Ovary (tissue), 9 donors: ENCODE measurements around the gene KNOP1. TPM values are rescaled to one million over a fixed set of nuclear protein-coding genes. Genes with fewer than 3 reads are reported as not detected.

Experiments used
- DNase-seq, 5 donors: peaks; one replicate each; pipeline ENCODE4 v3.0.0-alpha.2; 2019 to 2020
- H3K27ac ChIP-seq, 2 donors: fragments of 200-600 bp; one replicate each; pipeline versions ENCODE4 v1.5.1 to v1.8.0; 2019 to 2022
- H3K27me3 ChIP-seq: fragments of 200-600 bp; one replicate; pipeline ENCODE4 v1.8.0; 2022
- H3K36me3 ChIP-seq: fragments of 200-600 bp; sonication (generic); one replicate; pipeline ENCODE4 v1.5.1; 2019
- H3K4me1 ChIP-seq: one replicate; pipeline ENCODE4 v1.8.1; 2013; ENCODE audit warnings: mild to moderate bottlenecking, moderate library complexity; ENCODE audit not compliant: insufficient read depth
- H3K4me3 ChIP-seq: fragments of 200-600 bp; sonication (generic); one replicate; pipeline ENCODE4 v1.5.1; 2017
- H3K9me3 ChIP-seq, 2 donors: fragments of 200-600 bp in 1 of 2; sonication (generic) in 1 of 2; one replicate each; pipeline versions ENCODE4 v1.5.1 to v1.8.1; 2013 to 2019; ENCODE audit warnings: mild to moderate bottlenecking in 1 of 2, moderate library complexity in 1 of 2
- EP300 ChIP-seq: sonication (generic); formaldehyde crosslinking; IDR thresholded peaks from one replicate; pipeline ENCODE4 v1.6.1; 2017; ENCODE audit warnings: antibody characterized with exemption
- POLR2A ChIP-seq: fragments of 450-650 bp; IDR thresholded peaks from one replicate; pipeline ENCODE4 v1.6.1; 2017; ENCODE audit warnings: antibody characterized with exemption, mild to moderate bottlenecking, moderate library complexity
- WGBS, 3 donors: extraction: QIAGEN DNeasy Blood & Tissue Kit in 1 of 3; methylation state at CpG; one replicate each; pipeline versions ENCODE4 v1.1.5 to v1.1.7; 2013 to 2017; 5-methylcytosine and 5-hydroxymethylcytosine counted together
- intact Hi-C, 4 donors: fragments of 100-400 bp; cut with DNase I; formaldehyde crosslinking; loops; one replicate each; pipeline versions ENCODE4 v1.11.0 to v1.15.1; 2022 to 2023
- polyA plus RNA-seq, 2 donors: library from polyadenylated mRNA; stranded (reverse); fragments of 200-250 nt in 1 of 2; fragments of 350-450 nt in 1 of 2; fragmentation: Illumina TruSeq in 1 of 2; extraction: RNeasy Lipid Tissue Mini Kit (QIAGEN cat#74804) in 1 of 2; gene quantifications; one replicate each; pipeline ENCODE4 v1.2.3, GENCODE V29; 2013 to 2014
- total RNA-seq, 7 donors: library from RNA; depleted of rRNA in 2 of 7; stranded (reverse); fragments of >200 nt in 2 of 7; fragmentation: NEBNext Ultra II Directional in 3 of 7; extraction: Animal tissue kit (Norgen Biotek cat#: 25700) in 3 of 7; gene quantifications; one replicate each; pipeline versions ENCODE4 v1.1.0 to v1.2.4, GENCODE V29; 2016 to 2023
- TF ChIP-seq, protein P1 (sequence below), 3 donors: fragments of 450-650 bp in 2 of 3; fragments of 200-600 bp in 1 of 3; IDR thresholded peaks; one replicate each; pipeline versions ENCODE4 v1.5.1 to v1.8.0; 2016 to 2022; ENCODE audit warnings: antibody characterized with exemption in 3 of 3, mild to moderate bottlenecking in 1 of 3
- donor health status: DM: no; HTN: no; CAD: no; lungs with moderate emphysema.
- donor health status: DM: no; HTN: no; CAD: no.
- donor health status: Bipolar disorder and iron deficiency.
- donor health status: DM: yes; HTN: yes; CAD: no.
- donor health status: DM: no; HTN: no; CAD: no.
- donor health status: DM: yes; HTN: yes; CAD: no.

KNOP1 gene
- total and polyA plus RNA-seq, 9 donors: 6.4 to 29.9 (median 17.0) TPM

DNA sequence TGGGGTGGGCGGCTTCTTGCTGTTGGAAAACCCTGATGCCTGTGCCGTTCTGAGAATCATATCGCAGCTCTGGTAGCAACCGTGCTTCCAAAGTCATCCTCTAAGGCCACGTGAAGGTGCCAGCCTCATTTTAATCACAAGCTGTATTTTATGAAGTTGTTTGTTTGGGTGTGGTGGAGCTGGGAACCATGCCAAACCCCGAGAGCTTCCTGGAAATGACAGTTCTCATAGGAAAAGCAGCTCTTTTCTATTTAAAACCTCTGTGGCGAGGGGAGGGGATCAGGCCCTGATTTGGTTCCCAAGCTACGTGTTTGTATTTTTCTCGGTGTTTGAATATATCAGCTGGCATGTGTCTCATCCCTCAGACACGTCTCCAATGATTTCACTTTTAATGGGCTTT lies 21.7 kb downstream of the KNOP1 start:
- peak overlapping the region; percentile 31 to 60 for H3K27ac ChIP-seq
- H3K4me1 ChIP-seq: peaks cover 38% of the 10 kb centered on the region
- no peak overlapping the region for H3K4me3 ChIP-seq
- TF ChIP-seq EP300: peak; percentile 32
- TF ChIP-seq, protein P1, sequence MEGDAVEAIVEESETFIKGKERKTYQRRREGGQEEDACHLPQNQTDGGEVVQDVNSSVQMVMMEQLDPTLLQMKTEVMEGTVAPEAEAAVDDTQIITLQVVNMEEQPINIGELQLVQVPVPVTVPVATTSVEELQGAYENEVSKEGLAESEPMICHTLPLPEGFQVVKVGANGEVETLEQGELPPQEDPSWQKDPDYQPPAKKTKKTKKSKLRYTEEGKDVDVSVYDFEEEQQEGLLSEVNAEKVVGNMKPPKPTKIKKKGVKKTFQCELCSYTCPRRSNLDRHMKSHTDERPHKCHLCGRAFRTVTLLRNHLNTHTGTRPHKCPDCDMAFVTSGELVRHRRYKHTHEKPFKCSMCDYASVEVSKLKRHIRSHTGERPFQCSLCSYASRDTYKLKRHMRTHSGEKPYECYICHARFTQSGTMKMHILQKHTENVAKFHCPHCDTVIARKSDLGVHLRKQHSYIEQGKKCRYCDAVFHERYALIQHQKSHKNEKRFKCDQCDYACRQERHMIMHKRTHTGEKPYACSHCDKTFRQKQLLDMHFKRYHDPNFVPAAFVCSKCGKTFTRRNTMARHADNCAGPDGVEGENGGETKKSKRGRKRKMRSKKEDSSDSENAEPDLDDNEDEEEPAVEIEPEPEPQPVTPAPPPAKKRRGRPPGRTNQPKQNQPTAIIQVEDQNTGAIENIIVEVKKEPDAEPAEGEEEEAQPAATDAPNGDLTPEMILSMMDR (IDR thresholded peaks at IDR 0.05): no peak
- no peaks in the 10 kb centered on the region for H3K27me3 ChIP-seq
- no peaks in the 10 kb centered on the region for H3K9me3 ChIP-seq
- DNase-seq: peak; percentile 77 to 87 (median 83)
- intact Hi-C loops: no loop called here
- 7 to 13% (median 8%) methylated on average over 10 of the region's 10 CpGs for WGBS, 3 donors
- no peaks in the 10 kb centered on the region for H3K36me3 ChIP-seq

DNA sequence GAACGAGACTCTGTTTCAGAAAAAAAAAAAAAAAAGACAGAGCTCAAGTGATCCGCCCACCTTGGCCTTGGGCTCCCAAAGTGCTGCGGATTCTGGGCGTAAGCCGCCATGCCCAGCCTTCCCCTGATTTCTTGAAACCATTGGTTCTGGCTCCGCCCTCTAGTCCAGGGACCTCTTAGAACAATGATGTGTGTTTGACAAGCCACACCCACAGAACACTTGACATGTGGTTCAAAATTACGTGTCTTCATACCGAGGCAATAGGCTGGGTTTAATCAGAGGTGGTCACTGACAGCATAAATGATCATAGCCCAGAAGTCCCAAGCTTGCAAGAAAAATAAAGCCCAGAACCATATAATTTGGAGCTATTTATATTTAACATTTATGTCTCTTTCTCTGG lies 23.0 kb downstream of the KNOP1 start:
- intact Hi-C loops: no loop called here
- peaks cover 45% of the 10 kb centered on the region for H3K4me1 ChIP-seq
- no peaks in the 10 kb centered on the region for H3K9me3 ChIP-seq
- WGBS, 3 donors: 94 to 95% (median 94%) methylated on average over 8 of the region's 8 CpGs
- no peak for DNase-seq
- H3K27me3 ChIP-seq: no peaks in the 10 kb centered on the region
- H3K36me3 ChIP-seq: no peaks in the 10 kb centered on the region
- no peak overlapping the region for H3K27ac ChIP-seq
- TF ChIP-seq, protein P1 (IDR thresholded peaks at IDR 0.05): no peak
- H3K4me3 ChIP-seq: no peak overlapping the region

DNA sequence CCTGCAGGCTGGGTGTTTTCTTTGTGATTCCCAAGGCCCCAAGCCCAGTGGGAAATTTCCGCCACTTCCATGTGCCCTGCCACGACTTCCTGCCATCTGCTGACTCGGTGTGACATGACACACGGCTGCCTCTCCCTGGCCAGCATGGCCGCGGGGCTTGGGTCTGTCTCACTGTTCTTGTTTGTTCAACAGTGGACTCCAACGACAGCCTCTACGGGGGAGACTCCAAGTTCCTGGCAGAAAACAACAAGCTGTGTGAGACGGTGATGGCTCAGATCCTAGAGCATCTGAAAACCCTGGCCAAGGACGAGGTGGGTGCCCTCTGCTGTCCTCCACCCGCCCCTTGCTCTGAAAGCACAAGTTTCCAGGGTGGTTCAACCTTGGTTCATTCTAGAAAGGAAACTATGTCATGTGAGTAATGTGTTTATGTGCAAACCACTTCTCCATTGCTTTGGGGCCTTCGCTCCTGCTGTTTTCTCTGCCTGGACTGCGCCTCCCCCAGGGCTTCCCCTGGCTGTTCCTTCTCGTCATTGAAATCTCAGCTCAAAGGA lies 26.8 kb downstream of the KNOP1 start:
- WGBS, 3 donors: 42 to 53% (median 50%) methylated on average over 14 of the region's 14 CpGs
- Histone ChIP-seq H3K27ac (peak overlapping the region; percentile 29 to 38), H3K4me1 (peaks cover 18% of the 10 kb centered on the region), H3K4me3 (no peak overlapping the region), H3K27me3 (no peaks in the 10 kb centered on the region), H3K9me3 (no peaks in the 10 kb centered on the region), H3K36me3 (no peaks in the 10 kb centered on the region)
- intact Hi-C loops: no loop called here
- peak in 3 of 5 donors; percentile 61 to 67 (median 67) for DNase-seq
- TF ChIP-seq EP300 (no peak), POLR2A (no peak)
- TF ChIP-seq, protein P1 (IDR thresholded peaks at IDR 0.05): no peak

GRCh38 chr16:19690196-19690595 lies 27.8 kb downstream of the KNOP1 start:
- 43 to 53% (median 45%) methylated on average over 4 of the region's 4 CpGs for WGBS, 3 donors
- peak in 1 of 5 donors; percentile 48 for DNase-seq
- peak overlapping the region in 1 of 2 donors; percentile 50 for H3K27ac ChIP-seq

More at GRCh38 chr16:19690196-19690595, 27.8 kb downstream of the KNOP1 start:
- TF ChIP-seq EP300: no peak
- no peak for TF ChIP-seq POLR2A
- TF ChIP-seq, protein P1 (IDR thresholded peaks at IDR 0.05): no peak
- no peak overlapping the region for H3K4me3 ChIP-seq
- H3K4me1 ChIP-seq: peaks cover 14% of the 10 kb centered on the region
- no peaks in the 10 kb centered on the region for H3K27me3 ChIP-seq
- H3K36me3 ChIP-seq: no peaks in the 10 kb centered on the region
- no peaks in the 10 kb centered on the region for H3K9me3 ChIP-seq
- intact Hi-C loops: no loop called here
